DMS53 treated with DMSO at 0.1 percent for 48 hours (cell line): ENCODE results near the gene CBL.

Experiments
- DNase-seq: peaks from one replicate; lab custom pipeline; 2025; ENCODE audit not compliant: unreplicated experiment; lab: John Stamatoyannopoulos, UW

The CBL gene

GRCh38 chr11:119266517-119267255, 60.5 kb downstream of the CBL start:
- no peak for DNase-seq

GRCh38 chr11:119267645-119268044, 61.5 kb downstream of the CBL start:
- DNase-seq: no peak

- no peak for DNase-seq
Observed at GRCh38 chr11:119273721-119274120, 67.6 kb downstream of the CBL start.

- DNase-seq: no peak
Observed at GRCh38 chr11:119277660-119278059, 71.5 kb downstream of the CBL start.

- no peak for DNase-seq
Observed at GRCh38 chr11:119282495-119282894, 76.4 kb downstream of the CBL start.

- DNase-seq: peak; percentile 14
Observed at GRCh38 chr11:119284344-119285157, 78.4 kb downstream of the CBL start.

GRCh38 chr11:119285431-119285830, 79.3 kb downstream of the CBL start:
- no peak for DNase-seq

- no peak for DNase-seq
Observed at GRCh38 chr11:119288219-119288618, 82.1 kb downstream of the CBL start.

- DNase-seq: no peak
Observed at GRCh38 chr11:119290894-119291497, 84.9 kb downstream of the CBL start.

- DNase-seq: no peak
Observed at GRCh38 chr11:119293461-119293860, 87.3 kb downstream of the CBL start.

GRCh38 chr11:119295178-119295577, 89.0 kb downstream of the CBL start:
- DNase-seq: no peak

- DNase-seq: no peak
Observed at GRCh38 chr11:119297938-119298337, 91.8 kb downstream of the CBL start.

GRCh38 chr11:119298726-119299125, 92.6 kb downstream of the CBL start:
- DNase-seq: no peak

- DNase-seq: no peak
Observed at GRCh38 chr11:119299416-119299815, 93.3 kb downstream of the CBL start.

- DNase-seq: no peak
Observed at GRCh38 chr11:119300198-119300964, 94.2 kb downstream of the CBL start.

- DNase-seq: no peak
Observed at GRCh38 chr11:119303227-119303718, 97.1 kb downstream of the CBL start.

- DNase-seq: no peak
Observed at GRCh38 chr11:119305556-119306372, 99.6 kb downstream of the CBL start.

GRCh38 chr11:119306373-119306890, 100.3 kb downstream of the CBL start:
- no peak for DNase-seq

- no peak for DNase-seq
Observed at GRCh38 chr11:119307219-119307618, 101.1 kb downstream of the CBL start.

GRCh38 chr11:119307974-119308373, 101.8 kb downstream of the CBL start:
- no peak for DNase-seq
